ENCODE results near the gene ADGRG3. TPM values are rescaled to one million over a fixed set of nuclear protein-coding genes. Genes with fewer than 3 reads are reported as not detected.
A peak's percentile ranks its signal among the peaks of the same experiment; 100 is the strongest.

The ADGRG3 gene
- total RNA-seq, 1 donor from 2014 or later = not detected

DNA sequence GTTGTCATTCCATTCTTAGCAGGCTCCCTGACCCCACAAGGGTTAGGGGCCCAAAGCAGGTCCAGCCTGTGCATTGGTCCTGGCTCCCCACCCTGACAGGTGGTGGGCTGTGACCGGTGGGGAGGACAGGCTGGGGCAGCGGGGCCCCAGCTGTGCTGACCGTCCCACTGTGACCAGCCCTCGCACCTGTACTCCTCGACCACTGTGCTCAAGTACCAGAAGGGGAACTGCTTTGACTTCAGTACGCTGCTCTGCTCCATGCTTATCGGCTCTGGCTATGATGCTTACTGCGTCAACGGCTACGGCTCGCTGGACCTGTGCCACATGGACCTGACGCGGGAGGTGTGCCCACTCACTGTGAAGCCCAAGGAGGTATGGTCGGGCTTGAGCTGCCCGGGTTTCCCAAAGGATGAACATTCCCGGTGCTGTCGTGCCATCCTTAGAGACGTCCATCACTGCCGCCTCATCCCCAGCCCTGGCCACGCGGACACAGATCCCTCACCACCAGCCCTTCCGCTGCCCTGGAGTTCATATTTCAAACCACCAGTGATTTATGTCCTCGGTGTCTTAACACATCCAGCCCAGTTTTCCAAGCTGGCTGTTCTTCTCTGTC is 33.8 kb downstream of the ADGRG3 start:
- Mint-ChIP-seq H3K4me3 (ENCODE audit: unreplicated experiment) (no peak overlapping the region), H3K27ac (ENCODE audit: unreplicated experiment) (no peak overlapping the region), H3K27me3 (ENCODE audit: low read depth) (peaks cover 2% of the 10 kb centered on the region), H3K9me3 (ENCODE audit: low read depth) (no peaks in the 10 kb centered on the region), H3K4me1 (ENCODE audit: low read depth) (no peaks in the 10 kb centered on the region), H3K36me3 (ENCODE audit: low read depth) (no peaks in the 10 kb centered on the region)
- TF ChIP-seq, protein P1, sequence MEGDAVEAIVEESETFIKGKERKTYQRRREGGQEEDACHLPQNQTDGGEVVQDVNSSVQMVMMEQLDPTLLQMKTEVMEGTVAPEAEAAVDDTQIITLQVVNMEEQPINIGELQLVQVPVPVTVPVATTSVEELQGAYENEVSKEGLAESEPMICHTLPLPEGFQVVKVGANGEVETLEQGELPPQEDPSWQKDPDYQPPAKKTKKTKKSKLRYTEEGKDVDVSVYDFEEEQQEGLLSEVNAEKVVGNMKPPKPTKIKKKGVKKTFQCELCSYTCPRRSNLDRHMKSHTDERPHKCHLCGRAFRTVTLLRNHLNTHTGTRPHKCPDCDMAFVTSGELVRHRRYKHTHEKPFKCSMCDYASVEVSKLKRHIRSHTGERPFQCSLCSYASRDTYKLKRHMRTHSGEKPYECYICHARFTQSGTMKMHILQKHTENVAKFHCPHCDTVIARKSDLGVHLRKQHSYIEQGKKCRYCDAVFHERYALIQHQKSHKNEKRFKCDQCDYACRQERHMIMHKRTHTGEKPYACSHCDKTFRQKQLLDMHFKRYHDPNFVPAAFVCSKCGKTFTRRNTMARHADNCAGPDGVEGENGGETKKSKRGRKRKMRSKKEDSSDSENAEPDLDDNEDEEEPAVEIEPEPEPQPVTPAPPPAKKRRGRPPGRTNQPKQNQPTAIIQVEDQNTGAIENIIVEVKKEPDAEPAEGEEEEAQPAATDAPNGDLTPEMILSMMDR (IDR thresholded peaks at IDR 0.05) = no peak
- DNase-seq (ENCODE audit: low spot score) = peak; percentile 48

DNA sequence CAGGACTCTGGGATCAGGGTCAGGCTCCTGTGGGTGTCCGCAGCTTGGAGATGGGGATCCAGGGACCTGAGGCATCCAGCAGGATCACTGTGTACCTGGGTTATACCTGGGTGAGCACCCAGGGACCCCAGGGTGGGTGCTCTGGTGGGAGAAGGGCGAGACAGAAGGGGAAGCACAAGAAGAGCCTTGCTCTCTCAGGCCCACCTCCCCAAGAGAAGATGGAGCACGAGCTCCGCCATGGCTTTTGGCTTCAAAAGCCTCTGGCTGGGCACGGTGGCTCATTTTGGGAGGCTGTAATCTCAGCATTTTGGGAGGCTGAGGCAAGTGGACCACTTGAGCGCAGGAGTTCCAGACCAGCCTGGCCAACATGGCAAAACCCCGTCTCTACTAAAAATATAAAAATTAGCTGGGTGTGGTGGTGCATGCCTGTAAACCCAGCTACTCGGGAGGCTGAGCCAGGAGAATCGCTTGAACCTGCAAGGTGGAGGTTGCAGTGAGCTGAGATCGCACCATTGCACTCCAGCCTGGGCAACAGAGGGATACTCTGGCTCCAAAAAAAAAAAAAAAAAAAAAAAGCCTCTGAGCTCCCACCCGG is 35.4 kb downstream of the ADGRG3 start:
- Mint-ChIP-seq H3K4me1 (ENCODE audit: low read depth) (no peaks in the 10 kb centered on the region), H3K27me3 (ENCODE audit: low read depth) (peaks cover 10% of the 10 kb centered on the region), H3K27ac (ENCODE audit: unreplicated experiment) (no peak overlapping the region), H3K9me3 (ENCODE audit: low read depth) (no peaks in the 10 kb centered on the region), H3K4me3 (ENCODE audit: unreplicated experiment) (no peak overlapping the region), H3K36me3 (ENCODE audit: low read depth) (no peaks in the 10 kb centered on the region)
- TF ChIP-seq, protein P1 (IDR thresholded peaks at IDR 0.05) = no peak
- peak; percentile 44 for DNase-seq (ENCODE audit: low spot score)

DNA sequence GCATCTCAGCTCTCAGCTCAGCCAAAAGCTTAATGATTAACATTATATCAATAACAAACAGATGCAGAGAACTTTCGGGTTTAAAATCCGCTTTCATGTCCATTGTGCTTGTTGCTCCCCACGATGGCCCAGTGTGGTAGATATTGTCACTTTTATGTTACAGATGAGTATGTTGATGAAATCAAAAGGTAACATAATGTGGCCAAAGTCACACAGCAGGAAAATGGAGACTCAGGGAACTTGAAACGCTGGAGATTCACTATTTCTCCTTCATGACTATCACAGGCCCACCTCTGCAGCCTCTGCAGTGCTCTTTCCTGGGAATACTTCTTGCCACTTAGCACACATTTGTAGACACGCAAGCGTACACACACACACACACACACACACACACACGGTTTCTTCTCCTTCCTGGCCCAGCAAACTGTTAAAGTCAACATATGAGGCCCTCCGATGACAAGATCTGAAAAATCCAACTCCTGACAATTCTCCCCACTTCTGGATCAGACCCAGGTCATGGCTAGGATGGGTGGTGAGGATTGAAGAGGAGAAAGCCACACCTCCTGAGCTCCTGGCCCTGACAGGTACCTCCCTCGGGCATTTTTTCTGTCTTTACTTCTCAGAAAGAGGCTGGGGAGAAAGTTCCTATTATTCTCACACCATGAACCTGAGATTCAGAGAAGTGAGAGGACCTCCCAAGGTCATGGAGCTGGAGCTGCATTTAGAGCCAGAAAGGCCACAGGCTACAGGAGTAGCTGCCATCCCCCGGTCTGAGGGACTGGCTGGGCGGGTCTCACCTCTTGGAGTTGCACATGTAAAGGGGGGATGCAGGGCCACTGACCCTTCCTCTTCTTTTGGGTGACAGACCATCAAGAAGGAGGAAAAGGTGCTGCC is 36.2 kb downstream of the ADGRG3 start:
- peak; percentile 57 for DNase-seq (ENCODE audit: low spot score)
- TF ChIP-seq, protein P1 (IDR thresholded peaks at IDR 0.05) = no peak
- Mint-ChIP-seq H3K4me3 (ENCODE audit: unreplicated experiment) (no peak overlapping the region), H3K27me3 (ENCODE audit: low read depth) (peaks cover 11% of the 10 kb centered on the region), H3K9me3 (ENCODE audit: low read depth) (no peaks in the 10 kb centered on the region), H3K27ac (ENCODE audit: unreplicated experiment) (no peak overlapping the region), H3K36me3 (ENCODE audit: low read depth) (no peaks in the 10 kb centered on the region), H3K4me1 (ENCODE audit: low read depth) (no peaks in the 10 kb centered on the region)

DNA sequence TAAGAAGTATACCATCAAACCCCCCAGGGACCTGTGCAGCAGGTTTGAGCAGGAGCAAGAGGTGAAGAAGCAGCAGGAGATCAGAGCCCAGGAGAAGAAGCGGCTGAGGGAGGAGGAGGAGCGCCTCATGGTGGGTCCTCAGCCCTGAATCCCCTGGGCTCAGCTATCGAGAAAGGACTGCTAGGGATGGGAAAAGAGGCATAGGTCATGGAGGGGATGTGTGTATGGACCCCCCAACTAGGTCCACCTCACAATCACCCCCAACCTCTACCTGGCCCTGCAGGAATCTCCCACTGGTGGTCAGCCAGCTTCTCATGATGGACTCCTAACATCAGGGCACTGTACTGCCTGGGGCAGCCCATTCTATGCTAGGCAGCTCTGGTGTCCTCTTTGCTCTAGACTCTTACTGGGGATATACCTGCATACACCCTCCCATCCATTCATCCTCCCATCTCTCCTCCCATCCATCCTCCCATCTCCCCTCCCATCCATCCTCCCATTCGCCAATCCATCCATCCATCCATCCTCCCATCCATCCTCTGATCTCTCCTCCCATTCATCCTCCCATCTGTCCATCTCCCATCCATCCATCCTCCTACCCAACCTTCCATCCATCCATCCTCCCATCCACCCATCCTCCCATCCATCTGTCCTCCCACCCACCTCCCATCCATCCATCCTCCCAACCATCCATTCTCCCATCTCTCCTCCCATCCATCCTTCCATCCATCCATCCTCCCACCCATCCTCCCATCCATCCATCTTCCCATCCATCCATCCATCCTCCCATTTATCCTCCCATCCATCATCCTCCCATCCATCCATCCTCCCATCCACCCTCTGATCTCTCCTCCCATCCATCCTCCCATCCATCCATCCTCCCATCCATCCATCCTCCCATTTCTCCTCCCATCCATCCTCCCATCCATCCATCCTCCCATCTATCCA is 37.1 kb downstream of the ADGRG3 start:
- Mint-ChIP-seq H3K9me3 (ENCODE audit: low read depth) (no peaks in the 10 kb centered on the region), H3K27ac (ENCODE audit: unreplicated experiment) (no peak overlapping the region), H3K27me3 (ENCODE audit: low read depth) (peaks cover 16% of the 10 kb centered on the region), H3K4me1 (ENCODE audit: low read depth) (no peaks in the 10 kb centered on the region), H3K36me3 (ENCODE audit: low read depth) (no peaks in the 10 kb centered on the region), H3K4me3 (ENCODE audit: unreplicated experiment) (no peak overlapping the region)
- DNase-seq (ENCODE audit: low spot score) = peak; percentile 42
- TF ChIP-seq, protein P1 (IDR thresholded peaks at IDR 0.05) = no peak
